ENCODE measurements around the gene ZBTB2. TPM values are rescaled to one million over a fixed set of nuclear protein-coding genes. Genes with fewer than 3 reads are reported as not detected.

ZBTB2 gene
- total RNA-seq, 1 experiment from 2014 or later, result 14.3 TPM

DNA sequence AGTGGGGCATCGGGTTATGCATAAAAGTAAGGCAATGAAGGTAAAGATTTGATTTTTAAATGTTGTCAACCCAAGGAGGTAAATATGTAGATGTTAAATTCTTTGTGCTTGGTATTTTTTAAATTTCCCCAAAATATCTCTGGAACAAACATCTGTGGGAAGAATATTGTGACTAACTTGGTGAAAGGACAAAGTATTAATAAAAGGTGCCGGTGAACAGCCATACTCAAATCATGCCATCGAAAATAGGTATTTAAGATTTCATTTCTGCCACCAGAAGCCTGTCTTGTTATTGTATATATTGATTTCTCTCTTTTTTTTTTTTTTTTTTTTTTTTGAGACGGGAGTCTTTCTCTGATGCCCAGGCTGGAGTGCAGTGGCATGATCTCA, 12.6 kb upstream of the ZBTB2 start:
- Mint-ChIP-seq H3K27ac (peak overlapping the region; percentile 85; the same call in 1 of the 2 replicates), H3K9me3 (no peaks in the 10 kb centered on the region), H3K4me1 (peaks cover 15% of the 10 kb centered on the region), H3K4me3 (no peak overlapping the region), H3K36me3 (peaks cover 36% of the 10 kb centered on the region), H3K27me3 (ENCODE audit: low read depth) (no peaks in the 10 kb centered on the region)
- no peak for DNase-seq (ENCODE audit: low spot score)
- TF ChIP-seq GABPB1 (CRISPR knock-in tag; IDR thresholded peaks at IDR 0.05) (no peak), PRRX2 (CRISPR knock-in tag; IDR thresholded peaks at IDR 0.05) (no peak), NFYB (CRISPR knock-in tag; conservative IDR thresholded peaks at IDR 0.05; ENCODE audit: low read depth) (no peak), RELA (CRISPR knock-in tag; IDR thresholded peaks at IDR 0.05; ENCODE audit: borderline replicate concordance) (no peak), CBFB (CRISPR knock-in tag; IDR thresholded peaks at IDR 0.05; ENCODE audit: low read depth) (no peak), ETV6 (CRISPR knock-in tag; IDR thresholded peaks at IDR 0.05) (no peak), GRHL2 (CRISPR knock-in tag; IDR thresholded peaks at IDR 0.05; ENCODE audit: insufficient replicate concordance, severe bottlenecking) (no peak), HMGA2 (CRISPR knock-in tag; IDR thresholded peaks at IDR 0.05) (no peak), OVOL2 (CRISPR knock-in tag; IDR thresholded peaks at IDR 0.05; ENCODE audit: borderline replicate concordance) (no peak), CREM (CRISPR knock-in tag; IDR thresholded peaks at IDR 0.05) (no peak), IRF2 (CRISPR knock-in tag; IDR thresholded peaks at IDR 0.05; ENCODE audit: borderline replicate concordance, low read depth) (no peak)
- TF ChIP-seq, protein P1, sequence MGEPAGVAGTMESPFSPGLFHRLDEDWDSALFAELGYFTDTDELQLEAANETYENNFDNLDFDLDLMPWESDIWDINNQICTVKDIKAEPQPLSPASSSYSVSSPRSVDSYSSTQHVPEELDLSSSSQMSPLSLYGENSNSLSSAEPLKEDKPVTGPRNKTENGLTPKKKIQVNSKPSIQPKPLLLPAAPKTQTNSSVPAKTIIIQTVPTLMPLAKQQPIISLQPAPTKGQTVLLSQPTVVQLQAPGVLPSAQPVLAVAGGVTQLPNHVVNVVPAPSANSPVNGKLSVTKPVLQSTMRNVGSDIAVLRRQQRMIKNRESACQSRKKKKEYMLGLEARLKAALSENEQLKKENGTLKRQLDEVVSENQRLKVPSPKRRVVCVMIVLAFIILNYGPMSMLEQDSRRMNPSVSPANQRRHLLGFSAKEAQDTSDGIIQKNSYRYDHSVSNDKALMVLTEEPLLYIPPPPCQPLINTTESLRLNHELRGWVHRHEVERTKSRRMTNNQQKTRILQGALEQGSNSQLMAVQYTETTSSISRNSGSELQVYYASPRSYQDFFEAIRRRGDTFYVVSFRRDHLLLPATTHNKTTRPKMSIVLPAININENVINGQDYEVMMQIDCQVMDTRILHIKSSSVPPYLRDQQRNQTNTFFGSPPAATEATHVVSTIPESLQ (CRISPR knock-in tag; IDR thresholded peaks at IDR 0.05), result no peak
- TF ChIP-seq, protein P2, sequence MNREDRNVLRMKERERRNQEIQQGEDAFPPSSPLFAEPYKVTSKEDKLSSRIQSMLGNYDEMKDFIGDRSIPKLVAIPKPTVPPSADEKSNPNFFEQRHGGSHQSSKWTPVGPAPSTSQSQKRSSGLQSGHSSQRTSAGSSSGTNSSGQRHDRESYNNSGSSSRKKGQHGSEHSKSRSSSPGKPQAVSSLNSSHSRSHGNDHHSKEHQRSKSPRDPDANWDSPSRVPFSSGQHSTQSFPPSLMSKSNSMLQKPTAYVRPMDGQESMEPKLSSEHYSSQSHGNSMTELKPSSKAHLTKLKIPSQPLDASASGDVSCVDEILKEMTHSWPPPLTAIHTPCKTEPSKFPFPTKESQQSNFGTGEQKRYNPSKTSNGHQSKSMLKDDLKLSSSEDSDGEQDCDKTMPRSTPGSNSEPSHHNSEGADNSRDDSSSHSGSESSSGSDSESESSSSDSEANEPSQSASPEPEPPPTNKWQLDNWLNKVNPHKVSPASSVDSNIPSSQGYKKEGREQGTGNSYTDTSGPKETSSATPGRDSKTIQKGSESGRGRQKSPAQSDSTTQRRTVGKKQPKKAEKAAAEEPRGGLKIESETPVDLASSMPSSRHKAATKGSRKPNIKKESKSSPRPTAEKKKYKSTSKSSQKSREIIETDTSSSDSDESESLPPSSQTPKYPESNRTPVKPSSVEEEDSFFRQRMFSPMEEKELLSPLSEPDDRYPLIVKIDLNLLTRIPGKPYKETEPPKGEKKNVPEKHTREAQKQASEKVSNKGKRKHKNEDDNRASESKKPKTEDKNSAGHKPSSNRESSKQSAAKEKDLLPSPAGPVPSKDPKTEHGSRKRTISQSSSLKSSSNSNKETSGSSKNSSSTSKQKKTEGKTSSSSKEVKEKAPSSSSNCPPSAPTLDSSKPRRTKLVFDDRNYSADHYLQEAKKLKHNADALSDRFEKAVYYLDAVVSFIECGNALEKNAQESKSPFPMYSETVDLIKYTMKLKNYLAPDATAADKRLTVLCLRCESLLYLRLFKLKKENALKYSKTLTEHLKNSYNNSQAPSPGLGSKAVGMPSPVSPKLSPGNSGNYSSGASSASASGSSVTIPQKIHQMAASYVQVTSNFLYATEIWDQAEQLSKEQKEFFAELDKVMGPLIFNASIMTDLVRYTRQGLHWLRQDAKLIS (CRISPR knock-in tag; IDR thresholded peaks at IDR 0.05; ENCODE audit: borderline replicate concordance), result no peak
- TF ChIP-seq, protein P3, sequence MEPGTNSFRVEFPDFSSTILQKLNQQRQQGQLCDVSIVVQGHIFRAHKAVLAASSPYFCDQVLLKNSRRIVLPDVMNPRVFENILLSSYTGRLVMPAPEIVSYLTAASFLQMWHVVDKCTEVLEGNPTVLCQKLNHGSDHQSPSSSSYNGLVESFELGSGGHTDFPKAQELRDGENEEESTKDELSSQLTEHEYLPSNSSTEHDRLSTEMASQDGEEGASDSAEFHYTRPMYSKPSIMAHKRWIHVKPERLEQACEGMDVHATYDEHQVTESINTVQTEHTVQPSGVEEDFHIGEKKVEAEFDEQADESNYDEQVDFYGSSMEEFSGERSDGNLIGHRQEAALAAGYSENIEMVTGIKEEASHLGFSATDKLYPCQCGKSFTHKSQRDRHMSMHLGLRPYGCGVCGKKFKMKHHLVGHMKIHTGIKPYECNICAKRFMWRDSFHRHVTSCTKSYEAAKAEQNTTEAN (CRISPR knock-in tag; IDR thresholded peaks at IDR 0.05), result no peak
- no peak for ATAC-seq
- CTCF ChIA-PET, result interaction anchor here (0.7 kb wide), 2 partner anchors 119 to 383 kb away, joined by 3 read pairs; no protein-coding TSS in a partner anchor
- POLR2A ChIA-PET, result interaction anchor here (0.6 kb wide), 1 partner anchor 109 kb away, joined by 3 read pairs; no protein-coding TSS in a partner anchor

GRCh38 chr6:151402228-151402627, 10.9 kb upstream of the ZBTB2 start:
- H3K4me3 Mint-ChIP-seq, result no peak overlapping the region
- ChIA-PET CTCF (no interaction called here), POLR2A (no interaction called here)
- ATAC-seq, result no peak
- no peaks in the 10 kb centered on the region for H3K27me3 Mint-ChIP-seq (ENCODE audit: low read depth)
- no peak for DNase-seq (ENCODE audit: low spot score)
- no peak for TF ChIP-seq ZNF317 (CRISPR knock-in tag; IDR thresholded peaks at IDR 0.05; ENCODE audit: borderline replicate concordance, low read depth)
- TF ChIP-seq ZBTB21 (CRISPR knock-in tag; IDR thresholded peaks at IDR 0.05; ENCODE audit: borderline replicate concordance), result no peak
- TF ChIP-seq ZNF263 (CRISPR knock-in tag; IDR thresholded peaks at IDR 0.05; ENCODE audit: low read depth), result no peak
- no peak for TF ChIP-seq NR3C1 (CRISPR knock-in tag; conservative IDR thresholded peaks at IDR 0.05; ENCODE audit: low read depth)
- no peak for TF ChIP-seq TCF7 (CRISPR knock-in tag; IDR thresholded peaks at IDR 0.05; ENCODE audit: low read depth)
- no peak for TF ChIP-seq CDX4 (CRISPR knock-in tag; IDR thresholded peaks at IDR 0.05; ENCODE audit: borderline replicate concordance)
- TF ChIP-seq, protein P4, sequence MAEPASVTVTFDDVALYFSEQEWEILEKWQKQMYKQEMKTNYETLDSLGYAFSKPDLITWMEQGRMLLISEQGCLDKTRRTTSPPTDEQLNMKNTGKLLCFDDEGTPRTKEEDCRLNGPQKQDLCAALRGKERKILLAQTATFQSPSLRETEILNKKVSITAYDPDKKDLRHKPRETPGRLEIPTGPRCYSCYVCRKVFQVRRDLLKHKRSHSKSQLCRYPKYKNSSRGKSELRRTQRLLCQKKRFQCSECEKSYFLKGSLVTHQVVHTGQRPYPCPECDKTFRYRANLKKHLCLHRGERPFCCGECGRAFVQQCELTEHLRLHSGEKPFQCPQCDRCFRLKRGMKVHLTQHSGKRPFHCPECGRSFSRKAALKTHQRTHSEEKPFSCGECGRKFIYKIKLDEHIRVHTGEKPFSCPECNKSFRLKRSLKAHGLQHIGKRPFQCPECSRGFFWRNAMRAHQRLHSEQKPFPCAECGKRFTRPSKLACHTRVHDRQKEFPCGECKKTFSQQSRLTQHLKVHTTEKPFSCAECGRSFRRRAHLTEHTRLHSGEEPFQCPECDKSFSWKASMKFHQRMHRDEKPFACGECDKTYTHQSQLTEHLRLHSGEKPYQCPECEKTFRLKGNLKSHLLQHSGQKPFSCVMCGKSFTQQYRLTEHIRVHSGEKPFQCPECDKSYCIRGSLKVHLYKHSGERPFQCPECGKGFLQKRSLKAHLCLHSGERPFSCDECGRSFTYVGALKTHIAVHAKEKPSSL (CRISPR knock-in tag; conservative IDR thresholded peaks at IDR 0.05), result no peak
- TF ChIP-seq, protein P5, sequence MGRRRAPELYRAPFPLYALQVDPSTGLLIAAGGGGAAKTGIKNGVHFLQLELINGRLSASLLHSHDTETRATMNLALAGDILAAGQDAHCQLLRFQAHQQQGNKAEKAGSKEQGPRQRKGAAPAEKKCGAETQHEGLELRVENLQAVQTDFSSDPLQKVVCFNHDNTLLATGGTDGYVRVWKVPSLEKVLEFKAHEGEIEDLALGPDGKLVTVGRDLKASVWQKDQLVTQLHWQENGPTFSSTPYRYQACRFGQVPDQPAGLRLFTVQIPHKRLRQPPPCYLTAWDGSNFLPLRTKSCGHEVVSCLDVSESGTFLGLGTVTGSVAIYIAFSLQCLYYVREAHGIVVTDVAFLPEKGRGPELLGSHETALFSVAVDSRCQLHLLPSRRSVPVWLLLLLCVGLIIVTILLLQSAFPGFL (CRISPR knock-in tag; IDR thresholded peaks at IDR 0.05; ENCODE audit: borderline replicate concordance), result no peak
- no peak for TF ChIP-seq NR1H2 (CRISPR knock-in tag; IDR thresholded peaks at IDR 0.05)
- H3K4me1 Mint-ChIP-seq, result peaks cover 23% of the 10 kb centered on the region
- H3K36me3 Mint-ChIP-seq, result peaks cover 39% of the 10 kb centered on the region
- 0 out of 2 replicates have a peak overlapping the region, but pooled peaks have one; percentile 74 for H3K27ac Mint-ChIP-seq
- H3K9me3 Mint-ChIP-seq, result no peaks in the 10 kb centered on the region
